ENCODE data around the gene HS3ST5. TPM values are rescaled to one million over a fixed set of nuclear protein-coding genes. Genes with fewer than 3 reads are reported as not detected.

The HS3ST5 gene
- total RNA-seq, 4 donors from 2014 or later: not detected

DNA sequence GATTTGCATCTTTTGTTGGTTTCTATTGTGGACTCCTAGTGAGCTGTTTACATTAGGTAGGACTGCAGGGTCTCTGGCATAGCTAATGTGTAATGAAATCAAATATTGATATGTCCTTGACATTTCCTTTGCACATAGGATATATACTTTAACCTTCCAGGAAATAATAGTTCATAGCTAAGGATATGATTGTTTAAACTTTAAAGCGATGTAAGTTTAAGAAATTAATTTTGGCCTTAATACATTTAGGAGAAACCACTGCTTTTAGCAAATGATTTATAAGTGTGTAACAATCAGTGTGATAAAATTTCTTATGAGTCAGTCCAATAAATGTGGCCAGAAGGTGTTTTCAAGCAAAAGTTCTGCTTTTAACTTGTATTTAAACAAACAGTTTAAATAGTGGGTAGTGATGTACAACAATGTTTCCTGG lies 171.8 kb downstream of the HS3ST5 start:
- no peaks in the 10 kb centered on the region for H3K9me3 ChIP-seq
- no peak for TF ChIP-seq POLR2A (IDR thresholded peaks at IDR 0.05)
- TF ChIP-seq, protein P1, sequence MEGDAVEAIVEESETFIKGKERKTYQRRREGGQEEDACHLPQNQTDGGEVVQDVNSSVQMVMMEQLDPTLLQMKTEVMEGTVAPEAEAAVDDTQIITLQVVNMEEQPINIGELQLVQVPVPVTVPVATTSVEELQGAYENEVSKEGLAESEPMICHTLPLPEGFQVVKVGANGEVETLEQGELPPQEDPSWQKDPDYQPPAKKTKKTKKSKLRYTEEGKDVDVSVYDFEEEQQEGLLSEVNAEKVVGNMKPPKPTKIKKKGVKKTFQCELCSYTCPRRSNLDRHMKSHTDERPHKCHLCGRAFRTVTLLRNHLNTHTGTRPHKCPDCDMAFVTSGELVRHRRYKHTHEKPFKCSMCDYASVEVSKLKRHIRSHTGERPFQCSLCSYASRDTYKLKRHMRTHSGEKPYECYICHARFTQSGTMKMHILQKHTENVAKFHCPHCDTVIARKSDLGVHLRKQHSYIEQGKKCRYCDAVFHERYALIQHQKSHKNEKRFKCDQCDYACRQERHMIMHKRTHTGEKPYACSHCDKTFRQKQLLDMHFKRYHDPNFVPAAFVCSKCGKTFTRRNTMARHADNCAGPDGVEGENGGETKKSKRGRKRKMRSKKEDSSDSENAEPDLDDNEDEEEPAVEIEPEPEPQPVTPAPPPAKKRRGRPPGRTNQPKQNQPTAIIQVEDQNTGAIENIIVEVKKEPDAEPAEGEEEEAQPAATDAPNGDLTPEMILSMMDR (IDR thresholded peaks at IDR 0.05): no peak
- no peaks in the 10 kb centered on the region for H3K36me3 ChIP-seq
- WGBS, 2 donors: 63 to 87% methylated on average over 1 of the region's 1 CpG
- no peak for DNase-seq
- H3K27me3 ChIP-seq: peaks cover 0 to 4% (median 0%) of the 10 kb centered on the region in 4 donors
- H3K27ac ChIP-seq: no peak overlapping the region
- no peaks in the 10 kb centered on the region for H3K4me1 ChIP-seq
- H3K4me3 ChIP-seq: no peak overlapping the region
- intact Hi-C loops (cut with DNase I): no loop called here

DNA sequence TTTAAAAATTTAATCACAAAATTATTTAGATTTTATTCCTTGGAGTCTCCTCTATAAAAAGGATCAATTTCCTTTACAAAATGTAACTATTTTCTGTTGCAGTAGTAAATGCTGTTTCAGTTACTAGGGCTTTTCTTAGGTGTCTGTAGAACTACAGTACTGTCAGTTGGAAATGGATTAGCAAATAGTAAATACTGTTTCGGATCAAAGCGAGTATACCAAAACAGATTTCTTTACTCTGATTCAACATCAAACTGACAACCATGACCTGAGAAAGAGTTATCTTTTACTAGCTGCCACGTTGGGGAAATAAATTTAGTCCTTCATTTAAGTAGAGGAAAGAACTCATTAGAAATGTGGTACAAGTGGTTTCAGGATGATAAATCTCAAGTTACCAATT lies 172.5 kb downstream of the HS3ST5 start:
- Histone ChIP-seq H3K36me3 (no peaks in the 10 kb centered on the region), H3K4me3 (no peak overlapping the region), H3K4me1 (no peaks in the 10 kb centered on the region), H3K27ac (no peak overlapping the region), H3K27me3 (peaks cover 0 to 4% (median 0%) of the 10 kb centered on the region in 4 donors), H3K9me3 (no peaks in the 10 kb centered on the region)
- intact Hi-C loops (cut with DNase I): no loop called here
- 75 to 81% methylated on average over 3 of the region's 3 CpGs for WGBS, 2 donors
- TF ChIP-seq POLR2A (IDR thresholded peaks at IDR 0.05): no peak
- TF ChIP-seq, protein P1 (IDR thresholded peaks at IDR 0.05): no peak
- no peak for DNase-seq

DNA sequence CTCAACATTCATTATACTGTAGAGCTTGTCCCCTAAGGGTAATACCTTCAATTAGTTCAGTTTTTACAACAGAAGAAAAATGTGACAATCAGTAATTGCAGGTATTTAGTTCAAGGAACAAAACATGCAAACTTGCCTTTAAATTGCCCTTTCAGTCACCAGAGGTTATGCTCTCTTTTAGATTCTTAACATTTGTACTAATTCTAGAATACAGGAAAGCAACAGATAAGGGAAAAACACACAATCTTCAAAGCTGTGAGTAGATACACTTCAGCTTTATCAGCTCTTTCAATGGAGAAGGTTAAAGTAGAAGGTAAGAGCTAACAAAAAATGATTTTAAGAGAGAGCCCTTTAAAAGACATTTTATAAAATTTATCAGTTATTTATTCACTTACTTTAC lies 173.1 kb downstream of the HS3ST5 start:
- Histone ChIP-seq H3K27me3 (peaks cover 0 to 4% (median 0%) of the 10 kb centered on the region in 4 donors), H3K4me1 (no peaks in the 10 kb centered on the region), H3K36me3 (no peaks in the 10 kb centered on the region), H3K27ac (no peak overlapping the region), H3K9me3 (no peaks in the 10 kb centered on the region), H3K4me3 (no peak overlapping the region)
- intact Hi-C loops (cut with DNase I): no loop called here
- DNase-seq: no peak
- TF ChIP-seq POLR2A (IDR thresholded peaks at IDR 0.05): no peak
- TF ChIP-seq, protein P1 (IDR thresholded peaks at IDR 0.05): no peak

DNA sequence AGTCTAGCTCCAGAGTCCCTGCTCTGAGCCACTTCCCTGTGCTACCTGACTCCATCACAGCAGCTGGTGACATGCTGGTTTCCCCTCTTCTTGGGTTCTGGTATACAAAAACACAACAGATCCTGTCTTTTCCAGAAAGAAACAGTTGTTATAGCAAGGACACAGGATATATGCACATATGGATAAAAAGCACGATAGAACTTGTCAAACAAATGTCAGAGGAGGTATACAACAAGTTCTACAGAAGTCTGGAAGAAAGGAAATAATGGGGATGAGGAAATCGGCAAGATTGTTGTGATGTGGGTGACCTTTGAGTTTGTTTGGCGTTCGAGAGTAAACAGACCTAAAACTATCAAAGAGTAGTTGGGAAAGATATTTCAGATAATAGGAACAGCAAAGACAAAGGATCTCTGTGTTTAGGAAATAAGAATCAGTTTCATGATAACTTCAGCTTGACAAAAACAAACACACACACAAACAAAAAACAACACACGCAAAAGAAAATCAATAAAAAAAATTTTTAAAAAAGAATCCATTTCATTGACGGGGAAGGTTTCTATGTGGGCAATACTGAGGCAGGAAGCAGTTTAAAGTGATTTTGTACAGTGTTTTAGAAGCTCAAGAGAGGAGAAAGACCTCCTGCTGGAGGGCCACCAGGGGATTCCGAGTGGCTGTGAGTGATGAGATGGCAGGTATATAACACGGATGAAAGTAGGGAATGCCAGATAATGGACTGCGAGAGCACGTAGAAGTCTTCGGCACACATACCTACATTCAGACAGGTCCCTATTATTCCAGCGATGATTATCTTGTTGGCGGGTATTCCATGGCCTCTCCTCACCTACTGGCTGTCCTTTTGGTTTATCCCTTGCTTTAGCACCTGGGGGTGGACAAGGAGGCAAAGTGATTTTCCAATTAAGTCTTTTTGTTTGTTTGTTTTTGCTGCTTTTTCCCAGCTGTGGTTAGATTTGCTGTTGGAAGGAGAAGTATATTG lies 174.9 kb downstream of the HS3ST5 start:
- peaks cover 0 to 4% (median 0%) of the 10 kb centered on the region in 4 donors for H3K27me3 ChIP-seq
- intact Hi-C loops (cut with DNase I): no loop called here
- no peak for DNase-seq
- H3K27ac ChIP-seq: no peak overlapping the region
- TF ChIP-seq, protein P1 (IDR thresholded peaks at IDR 0.05): no peak
- no peak for TF ChIP-seq POLR2A (IDR thresholded peaks at IDR 0.05)
- H3K9me3 ChIP-seq: no peaks in the 10 kb centered on the region
- H3K36me3 ChIP-seq: no peaks in the 10 kb centered on the region
- no peaks in the 10 kb centered on the region for H3K4me1 ChIP-seq
- WGBS, 2 donors: 65 to 68% methylated on average over 13 of the region's 13 CpGs
- H3K4me3 ChIP-seq: no peak overlapping the region

DNA sequence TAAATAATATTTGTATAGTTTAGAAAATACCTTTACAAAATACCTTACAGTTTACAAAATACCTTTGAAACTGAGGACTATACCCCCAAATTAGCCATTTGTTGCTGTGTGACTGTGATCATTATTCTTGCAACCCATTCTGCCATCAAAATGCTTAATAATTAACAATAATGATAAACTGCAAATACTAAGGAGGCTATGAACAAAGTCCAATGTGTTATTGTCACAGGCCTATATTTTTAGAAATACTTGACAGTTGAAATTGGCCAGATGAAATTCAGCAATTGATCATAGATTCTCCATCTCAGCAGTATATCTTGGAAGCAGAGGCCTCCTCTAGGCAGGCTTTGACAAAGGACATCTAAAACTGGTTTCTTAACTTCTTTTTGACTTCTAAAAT lies 178.6 kb downstream of the HS3ST5 start:
- H3K4me1 ChIP-seq: no peaks in the 10 kb centered on the region
- TF ChIP-seq POLR2A (IDR thresholded peaks at IDR 0.05): no peak
- TF ChIP-seq, protein P1 (IDR thresholded peaks at IDR 0.05): no peak
- no peaks in the 10 kb centered on the region for H3K36me3 ChIP-seq
- no peaks in the 10 kb centered on the region for H3K9me3 ChIP-seq
- intact Hi-C loops (cut with DNase I): no loop called here
- H3K4me3 ChIP-seq: no peak overlapping the region
- no peak for DNase-seq
- peaks cover 0 to 4% (median 0%) of the 10 kb centered on the region in 4 donors for H3K27me3 ChIP-seq
- no peak overlapping the region for H3K27ac ChIP-seq

Measured in esophagus squamous epithelium (tissue), 5 donors.